NCI-H2171 (cell line): ENCODE results near the gene DPYSL4.

Experiments used
- DNase-seq: peaks from one replicate; lab custom pipeline; 2025; lab: John Stamatoyannopoulos, UW

The DPYSL4 gene

DNA sequence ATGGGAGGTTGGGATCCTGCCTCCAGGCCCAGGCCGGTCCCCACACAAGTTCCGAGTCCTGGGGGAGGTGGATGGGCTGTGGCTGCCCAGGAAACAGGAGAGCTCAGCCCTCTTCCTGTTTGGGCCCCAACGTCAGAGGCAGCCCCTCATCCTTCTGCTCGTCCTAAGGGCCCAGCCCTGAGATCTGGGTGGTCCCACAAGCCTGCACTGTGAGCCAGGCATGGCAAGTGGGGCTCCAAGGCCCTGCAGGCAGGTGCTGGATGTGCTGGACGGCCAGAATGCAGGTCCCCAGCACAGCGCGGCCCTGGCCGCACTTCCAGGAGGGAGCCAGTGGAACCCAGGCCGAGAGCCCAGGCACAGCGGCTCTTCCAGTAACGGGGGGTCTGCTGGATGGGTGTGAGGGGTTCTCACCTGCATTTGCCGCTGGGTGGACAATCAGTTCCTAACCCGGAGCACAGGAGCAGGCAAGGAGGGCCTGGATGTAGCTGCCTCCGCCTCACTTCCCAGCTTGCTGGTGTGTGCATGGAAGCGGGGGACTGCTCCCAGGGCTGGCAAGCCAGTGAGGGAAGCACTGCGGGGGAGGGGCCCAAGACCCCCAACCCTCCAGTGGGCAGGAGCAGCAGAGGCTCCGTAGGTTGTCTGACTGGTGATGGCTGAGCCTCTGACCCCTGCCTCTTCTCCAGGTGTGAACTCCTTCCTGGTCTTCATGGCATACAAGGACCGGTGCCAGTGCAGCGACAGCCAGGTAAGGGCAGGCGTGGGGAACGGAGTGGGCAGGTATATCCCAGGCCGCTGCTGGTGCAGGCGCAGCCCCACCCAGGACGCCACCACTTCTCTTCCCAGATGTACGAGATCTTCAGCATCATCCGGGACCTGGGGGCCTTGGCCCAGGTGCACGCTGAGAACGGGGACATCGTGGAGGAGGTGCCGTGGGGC, 9.7 kb downstream of the DPYSL4 start:
- DNase-seq: no peak

DNA sequence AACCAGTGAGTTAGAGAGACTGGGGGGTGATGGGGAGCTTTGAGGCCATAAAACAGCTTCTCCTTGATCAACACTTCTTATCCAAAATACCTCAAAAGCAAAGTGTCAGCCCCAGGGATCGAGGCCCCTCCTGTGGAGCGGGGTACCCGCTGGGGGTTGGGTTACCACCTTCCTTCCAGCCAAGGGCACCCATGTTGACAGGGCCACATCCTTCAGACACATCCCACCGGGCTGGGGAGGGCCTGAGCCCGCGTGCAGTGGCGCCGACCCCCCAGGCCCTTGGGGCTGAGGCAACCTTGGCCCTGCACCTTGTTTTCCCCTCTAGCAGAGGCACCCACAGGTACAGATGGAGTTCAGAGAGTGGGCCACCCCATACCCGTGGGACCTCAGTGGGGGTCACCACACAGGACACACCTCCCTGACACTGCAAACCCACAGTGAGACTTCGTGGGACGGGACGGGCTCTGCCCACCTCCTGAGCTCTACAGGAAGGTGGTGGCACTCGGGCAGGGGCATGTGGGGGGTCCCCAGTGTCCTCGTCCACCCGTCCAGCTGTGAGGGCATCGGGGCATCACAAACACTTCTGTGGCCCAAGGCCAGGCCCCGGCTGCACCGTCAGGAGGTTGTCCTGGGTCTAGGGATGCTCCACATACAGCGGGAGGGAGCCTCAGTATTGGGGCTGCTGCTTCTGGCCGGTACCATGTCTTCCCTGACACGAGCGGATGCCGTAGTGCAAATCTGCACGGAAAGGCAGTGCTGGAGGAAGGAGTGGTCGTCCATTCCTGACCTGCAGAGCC, 10.7 kb downstream of the DPYSL4 start:
- no peak for DNase-seq

DNA sequence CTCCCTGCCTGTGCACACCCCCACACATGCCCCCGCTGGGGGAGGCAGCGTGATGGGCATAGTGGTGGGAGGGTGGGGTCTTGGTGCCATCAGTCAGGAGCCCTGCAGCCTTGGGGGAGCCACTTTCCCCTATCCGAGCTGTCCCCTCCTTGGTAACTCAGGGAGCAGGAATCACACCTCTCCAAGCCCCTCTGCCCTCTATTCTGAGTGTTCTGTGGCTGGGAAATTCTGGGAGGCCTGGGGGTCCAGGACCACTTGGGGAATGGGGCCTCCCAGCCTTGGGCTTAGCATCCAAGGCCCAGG, 11.3 kb downstream of the DPYSL4 start:
- no peak for DNase-seq

GRCh38 chr10:132198381-132199181, 11.8 kb downstream of the DPYSL4 start:
- DNase-seq: no peak

DNA sequence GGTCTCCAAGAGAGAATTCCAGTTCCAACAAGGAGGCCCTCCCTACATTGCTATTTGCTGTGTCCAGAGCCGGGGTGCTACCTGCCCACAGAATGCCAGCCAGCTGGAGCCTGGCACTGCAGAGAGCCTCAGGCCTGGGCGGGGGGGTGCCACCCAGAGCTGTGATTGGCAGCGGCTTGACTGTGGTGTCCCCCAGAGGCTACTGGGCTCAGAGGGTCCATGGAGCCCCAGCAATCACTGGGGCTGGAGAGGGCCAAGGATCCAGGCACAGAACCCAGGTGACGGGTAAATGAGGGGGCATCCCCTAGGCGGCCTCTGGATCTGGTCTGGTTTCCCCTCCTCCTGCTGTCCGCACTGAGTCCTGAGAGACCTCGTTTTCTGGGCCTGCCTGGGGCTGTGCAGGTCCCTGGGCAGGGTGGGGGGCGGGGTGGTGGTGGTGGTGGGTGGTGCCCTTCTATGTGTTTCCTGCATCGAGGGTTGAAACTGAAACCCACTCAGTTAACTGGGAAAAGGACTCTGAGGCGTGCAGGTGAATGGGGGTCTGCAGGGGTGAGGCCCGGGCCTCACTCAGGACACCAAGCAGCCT, 12.6 kb downstream of the DPYSL4 start:
- DNase-seq: no peak

DNA sequence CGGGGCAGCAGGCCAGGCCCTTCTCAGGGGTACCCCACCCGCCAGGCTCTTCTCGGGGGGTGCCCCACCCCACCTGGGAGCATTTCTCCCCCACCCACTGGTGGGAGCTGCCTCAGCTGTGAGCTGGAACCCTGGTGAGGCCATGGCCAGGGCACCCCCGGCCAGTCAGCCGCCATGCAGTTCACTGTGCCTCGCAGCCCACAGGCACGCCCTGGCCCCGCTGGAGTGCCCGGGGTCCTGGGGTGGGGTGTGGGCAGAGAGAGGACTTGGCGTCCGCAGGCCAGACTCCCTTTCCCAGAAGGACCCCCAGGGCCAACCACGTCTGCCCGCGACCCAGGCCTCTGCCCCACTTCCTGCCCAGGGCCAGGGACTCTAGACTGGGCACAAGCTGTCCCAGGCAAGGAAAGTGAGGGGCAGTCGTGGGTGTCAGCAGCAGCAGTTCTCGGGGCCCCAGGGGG, 13.1 kb downstream of the DPYSL4 start:
- DNase-seq: no peak

- DNase-seq: no peak
Measured at GRCh38 chr10:132200344-132201110, 13.8 kb downstream of the DPYSL4 start.

DNA sequence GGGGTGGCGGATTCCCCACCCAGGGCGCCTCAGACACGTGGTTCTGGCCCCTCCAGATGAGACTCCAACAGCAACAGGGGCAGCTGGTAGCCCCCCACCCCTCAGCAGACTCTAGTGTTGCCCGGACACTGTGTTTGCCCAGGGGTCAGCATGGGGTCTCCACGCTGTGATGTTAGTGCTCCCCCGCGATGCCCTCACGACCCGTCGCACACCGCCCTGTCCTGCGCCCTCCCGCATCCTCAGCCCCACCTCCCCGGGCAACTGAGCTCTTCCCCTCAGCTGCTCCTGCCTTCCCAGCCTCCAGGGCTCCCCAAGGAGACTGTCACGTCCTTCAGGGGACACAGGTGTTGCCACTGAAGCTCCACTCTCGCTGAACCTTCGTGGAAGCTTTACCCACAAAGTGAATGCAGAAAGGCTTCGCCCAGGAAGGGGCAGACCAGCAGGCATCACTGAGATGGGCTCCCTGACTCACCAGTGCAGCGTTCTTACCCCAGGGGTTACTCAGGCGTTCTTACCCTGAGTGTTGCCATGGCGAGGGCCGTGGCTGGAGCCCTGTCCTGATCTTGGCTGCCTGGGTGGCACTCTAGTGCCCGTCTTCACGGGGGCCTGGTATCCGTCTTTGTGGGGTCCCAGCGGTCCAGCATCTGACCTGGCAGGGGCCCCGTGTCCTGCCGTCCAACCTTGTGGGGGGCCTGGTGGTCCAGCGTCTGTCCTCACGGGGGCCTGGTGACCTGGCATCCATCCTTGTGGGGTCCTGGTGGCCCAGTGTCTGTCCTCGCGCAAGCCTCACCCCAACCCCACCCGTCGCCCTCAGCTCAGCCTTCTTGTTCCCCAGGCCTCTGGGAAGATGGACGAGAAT, 14.6 kb downstream of the DPYSL4 start:
- DNase-seq: no peak

DNA sequence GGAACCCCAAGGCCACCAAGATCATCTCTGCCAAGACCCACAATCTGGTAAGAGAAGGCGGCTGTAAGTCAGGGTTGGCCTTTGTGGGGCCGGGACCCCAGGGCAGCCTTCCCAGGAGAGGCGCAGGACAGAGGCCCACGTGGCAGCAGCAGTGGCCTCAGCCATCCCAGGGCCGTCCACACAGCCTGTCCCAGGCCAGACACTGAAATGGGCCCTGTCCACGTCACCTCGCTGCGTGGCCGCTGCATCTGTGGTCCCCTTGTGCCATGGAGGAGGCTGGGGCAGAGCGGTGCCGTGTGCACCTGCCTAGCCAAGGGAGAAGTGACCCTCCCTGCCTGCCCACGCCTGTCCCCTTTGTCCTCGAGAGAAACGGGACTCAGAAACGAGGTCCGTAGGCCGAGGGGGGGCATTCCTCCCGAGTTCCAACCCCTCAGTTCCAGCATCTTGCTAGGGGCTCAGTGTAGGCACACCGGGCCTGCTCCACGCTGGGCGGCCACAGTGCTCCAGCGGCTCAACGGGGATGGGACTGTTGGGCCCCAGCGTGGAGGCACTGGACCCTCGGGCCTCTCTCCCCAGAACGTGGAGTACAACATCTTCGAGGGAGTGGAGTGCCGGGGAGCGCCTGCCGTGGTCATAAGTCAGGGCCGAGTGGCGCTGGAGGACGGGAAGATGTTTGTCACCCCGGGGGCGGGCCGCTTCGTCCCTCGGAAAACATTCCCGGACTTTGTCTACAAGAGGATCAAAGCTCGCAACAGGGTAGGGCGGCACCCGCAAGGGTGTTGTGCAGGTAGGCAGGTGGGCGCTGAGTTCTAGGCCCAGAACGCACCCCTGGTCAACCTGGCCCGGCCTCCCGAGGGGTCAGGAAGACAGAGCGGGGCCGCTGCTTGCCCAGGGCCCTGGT, 15.6 kb downstream of the DPYSL4 start:
- DNase-seq: no peak

DNA sequence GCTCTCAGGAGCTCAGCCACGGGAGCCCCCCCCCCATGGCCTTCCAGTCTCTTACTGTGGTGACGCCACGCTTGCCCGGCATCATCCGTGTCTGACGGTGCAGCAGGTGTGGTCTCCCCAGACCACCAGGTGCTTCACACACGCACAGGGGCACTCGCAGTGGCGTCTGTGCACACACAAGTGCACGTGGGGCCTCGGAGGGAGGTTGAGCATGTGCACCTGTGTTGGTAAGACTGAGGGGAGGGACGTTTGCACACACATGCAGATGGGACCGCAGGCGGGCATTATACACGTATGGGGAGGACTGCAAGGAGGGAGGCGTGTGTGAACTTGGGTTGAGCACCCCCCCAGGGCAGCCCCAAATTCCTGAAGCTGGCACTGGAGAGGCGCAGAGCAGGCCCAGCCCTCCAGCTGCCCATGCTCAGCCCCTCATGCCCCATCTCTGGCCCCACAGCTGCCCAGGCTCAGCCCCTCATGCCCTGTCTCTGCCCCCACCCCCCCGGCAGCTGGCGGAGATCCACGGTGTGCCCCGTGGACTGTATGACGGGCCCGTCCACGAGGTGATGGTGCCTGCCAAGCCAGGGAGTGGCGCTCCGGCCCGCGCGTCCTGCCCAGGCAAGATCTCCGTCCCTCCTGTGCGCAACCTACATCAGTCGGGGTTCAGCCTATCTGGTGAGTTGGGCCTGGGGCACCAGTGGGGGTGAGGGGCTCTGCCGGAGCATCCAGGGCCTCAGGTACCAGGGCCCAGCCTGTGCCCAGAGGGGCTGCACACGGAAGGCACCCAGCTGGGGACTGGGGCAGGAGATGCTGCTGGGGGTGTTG, 16.7 kb downstream of the DPYSL4 start:
- DNase-seq: no peak

GRCh38 chr10:132204078-132204780, 17.5 kb downstream of the DPYSL4 start:
- no peak for DNase-seq

- DNase-seq: no peak
Measured at GRCh38 chr10:132204781-132205473, 18.2 kb downstream of the DPYSL4 start.

- DNase-seq: no peak
Measured at GRCh38 chr10:132205650-132206376, 19.1 kb downstream of the DPYSL4 start.

- DNase-seq: no peak
Measured at GRCh38 chr10:132206377-132206745, 19.6 kb downstream of the DPYSL4 start.

DNA sequence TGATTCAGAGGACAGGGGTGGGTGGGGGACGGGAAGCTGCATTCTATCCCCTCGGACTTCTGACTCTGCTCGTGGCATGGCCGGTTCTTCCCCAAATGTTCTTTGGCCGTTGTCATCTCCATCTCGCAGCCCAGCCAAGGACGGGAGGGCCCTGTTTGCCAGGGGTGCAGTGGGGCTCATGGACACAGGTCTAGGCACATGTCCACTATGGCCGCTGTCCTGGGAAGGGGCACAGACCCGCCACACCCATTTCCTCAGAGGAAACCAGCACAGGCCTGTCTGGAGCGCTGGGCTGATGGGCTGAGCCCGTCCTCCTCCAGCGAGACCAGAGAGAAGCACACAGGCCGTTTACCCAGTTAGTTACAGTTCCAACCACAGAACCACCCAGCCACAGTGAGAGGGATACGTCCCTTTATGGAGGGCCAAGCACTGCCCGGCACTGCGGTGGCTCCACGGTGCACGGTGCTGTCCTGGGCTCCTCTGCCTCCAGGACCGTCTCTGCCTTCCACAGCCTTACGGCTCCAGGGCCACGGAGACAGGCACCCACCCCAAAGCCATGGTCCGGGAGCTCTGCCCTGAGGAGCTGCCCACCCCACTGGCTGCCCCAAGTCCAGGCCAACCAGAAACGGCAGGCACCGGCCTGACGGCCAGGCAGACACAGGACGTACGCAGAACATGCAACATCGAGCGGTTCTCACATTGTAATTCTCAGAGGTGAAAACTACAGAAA, 20.2 kb downstream of the DPYSL4 start:
- DNase-seq: no peak
